GM21447 (cell line): ENCODE data around the gene HLCS.
"Not testable (repeated sequence)": the region's sequence is repeated elsewhere in the genome, so short reads cannot be mapped to it uniquely, and the experiment has no call there.

ENCODE experiments used
- ATAC-seq: cut with Tn5 transposase; IDR thresholded peaks from one replicate; pipeline ENCODE4 v1.9.1; 2021; ENCODE audit not compliant: unreplicated experiment

The HLCS gene

DNA sequence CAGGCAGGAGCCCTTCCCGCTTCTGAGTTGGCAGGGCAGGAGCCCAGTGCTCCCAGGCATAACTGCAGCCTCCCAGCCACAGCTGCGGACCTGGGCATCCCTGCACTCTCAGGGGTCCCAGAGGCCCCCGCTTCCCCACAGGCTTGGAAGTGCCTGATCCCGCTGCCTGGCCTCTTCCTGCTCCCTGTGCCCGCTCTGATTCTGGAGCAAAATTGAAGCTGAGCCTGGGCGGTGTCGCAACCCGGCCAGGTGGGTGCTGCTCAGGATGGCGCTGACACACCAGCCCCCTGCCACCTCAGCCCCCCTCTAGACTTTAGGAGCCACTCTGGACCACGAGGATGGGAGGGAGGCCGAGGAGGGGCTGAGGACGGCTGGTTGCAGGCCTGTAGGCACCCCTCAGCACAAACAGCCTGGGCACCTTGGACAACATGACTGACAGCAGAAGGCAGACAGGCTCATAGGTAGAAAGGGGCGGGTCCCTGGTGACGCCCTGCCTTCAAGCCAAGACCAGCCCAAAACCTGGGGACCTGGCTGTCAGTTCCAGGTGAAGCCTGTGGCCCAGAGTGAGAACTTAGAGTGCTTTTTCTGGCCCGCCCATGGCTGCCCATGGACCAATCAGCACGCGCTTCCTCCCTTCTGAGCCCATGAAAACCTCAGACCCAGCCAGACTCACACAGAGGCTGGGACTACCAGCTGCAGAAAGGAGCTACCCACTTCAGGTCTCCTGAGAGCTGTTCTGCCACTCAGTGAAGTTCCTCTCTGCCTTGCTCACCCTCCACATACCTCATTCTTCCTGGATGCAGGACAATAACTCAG lies 7.2 kb downstream of the HLCS start:
- no peak for ATAC-seq

DNA sequence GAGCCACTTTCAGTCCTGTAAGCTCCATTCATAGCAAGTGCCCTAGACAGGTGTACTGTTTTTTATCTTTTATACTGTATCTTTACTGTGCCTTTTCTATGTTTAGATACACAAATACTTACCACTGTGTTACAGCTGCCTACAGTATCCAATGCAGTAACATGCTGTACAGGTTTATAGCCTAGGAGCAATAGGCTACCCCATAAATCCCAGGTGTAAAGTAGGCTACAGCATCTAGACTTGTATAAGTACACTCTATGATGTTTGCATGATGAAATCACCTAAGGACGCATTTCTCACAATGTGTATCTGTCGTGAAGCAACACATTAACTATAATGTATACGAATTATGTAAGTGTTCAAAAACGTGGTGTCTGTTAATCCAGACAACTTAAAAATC lies 10.7 kb downstream of the HLCS start:
- ATAC-seq = no peak

DNA sequence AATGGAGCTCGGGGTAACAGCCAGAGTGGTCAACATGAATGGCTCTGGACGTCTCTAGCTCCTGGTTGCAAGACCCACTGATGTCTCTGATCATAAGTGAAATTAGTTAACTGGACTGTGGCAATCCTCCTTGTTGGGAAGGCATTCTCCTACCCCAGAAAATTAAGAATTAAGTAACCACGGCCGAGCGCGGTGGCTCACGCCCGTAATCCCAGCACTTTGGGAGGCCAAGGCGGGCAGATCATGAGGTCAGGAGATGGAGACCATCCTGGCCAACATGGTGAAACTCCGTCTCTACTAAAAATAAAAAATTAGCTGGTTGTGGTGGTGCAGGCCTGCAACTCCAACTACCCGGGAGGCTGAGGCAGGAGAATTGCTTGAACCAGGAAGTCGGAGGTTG lies 14.1 kb downstream of the HLCS start:
- not testable (repeated sequence) for ATAC-seq

DNA sequence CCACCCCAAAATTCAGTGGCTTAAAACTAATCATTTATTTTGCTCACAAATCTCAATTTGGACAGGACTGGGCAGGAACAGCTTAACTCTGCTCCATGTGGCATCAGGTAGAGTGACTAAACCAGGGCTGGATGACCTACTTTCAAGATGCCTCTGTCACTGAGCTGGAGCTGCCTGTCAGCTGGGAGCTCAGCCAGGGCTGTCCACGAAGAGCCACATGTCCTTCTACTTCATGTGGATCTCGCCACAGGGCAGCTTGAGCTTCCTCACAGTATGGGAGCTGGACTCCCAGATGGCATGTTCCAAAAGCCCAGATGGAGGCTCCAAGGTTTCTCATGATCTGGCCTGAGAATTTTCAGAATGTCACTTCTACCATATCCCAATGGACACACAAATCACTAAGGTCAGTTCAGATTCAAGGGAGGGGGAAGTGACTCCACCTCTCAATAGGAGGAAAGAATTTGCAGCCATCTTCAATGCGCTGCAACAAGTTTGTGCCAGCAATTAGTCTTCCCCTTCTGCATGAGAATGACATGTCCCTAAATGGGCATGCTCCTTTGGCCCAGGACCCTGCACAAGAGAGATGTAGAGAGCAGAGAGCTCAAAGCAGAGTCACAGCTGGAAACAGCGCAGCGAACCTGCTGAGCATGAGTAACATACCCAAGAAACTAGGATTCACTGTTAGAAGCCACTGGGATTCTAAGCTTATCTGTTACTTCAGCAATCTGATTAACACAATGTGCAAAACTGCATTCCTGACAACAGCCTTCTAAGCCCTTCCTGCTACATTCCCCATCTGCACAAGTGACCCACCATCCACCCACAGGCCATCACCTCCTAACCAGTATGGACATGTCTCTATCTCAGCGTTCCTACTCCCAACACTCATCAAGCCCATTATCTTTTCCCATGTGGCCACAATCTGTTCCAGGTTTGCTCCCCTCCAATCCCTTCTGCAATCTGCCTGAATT lies 17.0 kb downstream of the HLCS start:
- no peak for ATAC-seq

DNA sequence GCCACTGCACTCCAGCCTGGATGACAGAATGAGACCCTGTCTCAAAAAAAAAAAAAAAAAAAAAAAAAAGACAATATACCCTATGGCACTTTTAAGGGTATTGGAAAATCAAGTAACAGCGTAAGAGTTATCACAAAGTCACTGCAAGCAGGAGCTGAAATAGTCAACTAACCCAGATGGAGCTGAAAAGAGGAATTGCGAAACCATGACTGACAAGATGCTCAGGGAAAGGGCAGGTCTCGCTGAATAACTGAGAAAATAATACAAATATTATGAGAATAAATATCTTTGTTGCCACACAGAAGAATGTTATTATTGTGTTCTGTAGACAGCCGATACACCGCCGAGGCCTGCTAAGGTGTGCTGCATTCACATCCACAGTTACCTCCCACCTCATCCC lies 17.8 kb downstream of the HLCS start:
- no peak for ATAC-seq

DNA sequence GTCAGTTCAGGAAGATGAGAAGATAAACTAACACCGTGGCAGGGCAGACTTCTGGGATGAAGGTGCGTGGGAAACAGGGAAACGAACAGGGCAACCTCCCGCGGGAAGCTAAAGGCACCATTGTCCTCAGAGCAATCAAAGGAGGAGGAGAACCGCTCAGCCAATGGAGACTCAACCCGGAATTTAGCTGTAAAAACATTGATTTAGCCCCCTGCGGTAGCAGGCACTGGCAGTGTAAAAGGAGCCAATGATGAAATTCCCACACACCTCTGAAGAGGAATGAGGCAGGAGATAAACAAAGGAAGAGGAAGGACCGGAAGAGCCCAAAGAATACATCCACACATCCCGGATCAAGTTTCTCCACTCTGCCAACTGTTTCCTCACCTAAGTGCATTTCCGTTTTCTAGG lies 19.5 kb downstream of the HLCS start:
- ATAC-seq = no peak

DNA sequence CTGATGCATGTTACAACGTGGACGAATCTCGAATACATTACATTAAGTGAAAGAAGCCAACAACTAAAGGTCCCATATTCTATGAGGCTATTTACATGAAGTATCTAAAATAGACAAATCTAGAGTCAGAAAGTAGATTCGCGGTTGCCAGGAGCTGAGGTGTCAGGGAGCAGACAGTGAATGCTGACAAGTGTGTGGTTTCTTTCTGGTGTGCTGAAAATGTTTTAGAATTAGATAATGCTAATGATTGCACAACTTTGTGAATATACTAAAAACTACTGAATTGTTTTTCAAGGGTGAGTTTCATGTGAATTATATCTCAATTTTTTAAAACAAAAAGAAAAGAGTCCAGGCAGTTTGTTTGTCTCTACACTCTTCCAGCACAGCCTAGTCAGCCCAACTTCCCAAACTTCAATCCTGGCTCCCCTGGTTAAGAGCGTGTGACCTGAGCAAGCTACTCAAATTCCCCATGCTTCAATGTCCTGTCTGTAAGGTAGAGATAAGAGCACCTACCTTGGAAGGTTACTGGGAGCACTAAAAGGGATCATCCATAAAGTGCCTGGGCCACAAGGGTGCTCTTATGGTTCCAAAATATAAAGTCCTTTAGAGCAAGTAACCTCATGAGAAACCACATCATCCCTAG lies 20.9 kb downstream of the HLCS start:
- ATAC-seq = no peak

DNA sequence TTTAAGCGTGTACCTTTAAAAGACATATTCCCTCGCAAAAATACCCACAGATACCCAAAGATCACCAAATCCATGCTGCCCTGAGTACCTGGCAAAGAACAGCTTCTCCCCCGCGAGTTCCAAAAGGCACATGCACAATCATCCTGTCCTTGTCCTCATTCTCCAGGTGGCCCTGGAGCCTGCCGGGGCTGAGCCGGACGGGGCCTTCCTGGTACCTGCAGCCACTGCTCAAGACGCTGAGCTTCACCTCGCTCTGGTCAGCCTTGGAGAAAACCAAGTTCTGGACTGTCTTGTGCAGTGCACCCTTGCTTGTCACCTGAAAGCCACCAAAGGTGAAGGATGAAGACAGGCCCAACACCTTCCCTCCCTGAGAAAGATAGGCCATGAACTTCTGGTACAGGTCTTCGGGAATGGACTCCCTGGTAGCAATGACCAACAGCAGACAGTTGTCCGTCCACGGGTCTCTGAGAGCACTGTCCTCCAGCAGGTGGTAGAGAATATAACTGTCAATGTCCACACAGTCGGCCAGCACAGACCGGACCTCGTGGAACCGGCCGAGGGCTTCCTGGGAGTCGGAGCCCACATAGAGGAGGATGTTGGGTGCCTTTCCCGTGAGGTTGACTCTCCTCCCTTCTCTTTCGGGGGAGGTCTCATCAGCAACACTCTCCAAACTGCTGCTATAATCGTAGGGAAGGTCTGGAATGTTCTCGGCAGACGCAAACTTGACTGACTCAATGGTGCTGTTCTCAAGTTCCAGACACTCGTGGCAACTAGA lies 29.9 kb downstream of the HLCS start:
- no peak for ATAC-seq

DNA sequence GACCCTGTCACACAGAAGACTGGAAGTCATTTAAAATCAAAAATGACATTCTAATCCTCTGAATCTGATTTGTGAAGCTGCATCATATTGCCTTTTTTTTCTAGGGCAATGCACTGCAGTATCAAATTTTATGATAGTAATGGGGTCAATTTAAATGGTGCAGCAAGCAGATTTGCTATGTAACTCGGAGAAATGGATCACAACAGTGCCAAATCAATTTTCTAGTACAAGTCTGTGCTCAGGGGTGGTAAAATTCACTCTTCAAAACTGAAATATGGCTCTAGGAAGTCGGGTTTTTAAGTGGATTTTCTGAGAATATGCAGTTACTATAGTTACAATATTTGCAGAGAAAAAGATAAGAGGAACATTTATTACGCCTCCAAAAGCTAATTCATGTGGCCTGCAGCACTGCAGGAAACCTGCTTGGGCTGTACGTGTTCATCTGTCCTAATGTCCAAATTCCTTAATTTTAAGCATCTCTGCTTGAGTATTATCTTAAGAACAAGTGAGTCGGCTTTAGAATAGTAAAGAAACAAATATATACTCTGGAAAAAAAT lies 31.5 kb downstream of the HLCS start:
- no peak for ATAC-seq

DNA sequence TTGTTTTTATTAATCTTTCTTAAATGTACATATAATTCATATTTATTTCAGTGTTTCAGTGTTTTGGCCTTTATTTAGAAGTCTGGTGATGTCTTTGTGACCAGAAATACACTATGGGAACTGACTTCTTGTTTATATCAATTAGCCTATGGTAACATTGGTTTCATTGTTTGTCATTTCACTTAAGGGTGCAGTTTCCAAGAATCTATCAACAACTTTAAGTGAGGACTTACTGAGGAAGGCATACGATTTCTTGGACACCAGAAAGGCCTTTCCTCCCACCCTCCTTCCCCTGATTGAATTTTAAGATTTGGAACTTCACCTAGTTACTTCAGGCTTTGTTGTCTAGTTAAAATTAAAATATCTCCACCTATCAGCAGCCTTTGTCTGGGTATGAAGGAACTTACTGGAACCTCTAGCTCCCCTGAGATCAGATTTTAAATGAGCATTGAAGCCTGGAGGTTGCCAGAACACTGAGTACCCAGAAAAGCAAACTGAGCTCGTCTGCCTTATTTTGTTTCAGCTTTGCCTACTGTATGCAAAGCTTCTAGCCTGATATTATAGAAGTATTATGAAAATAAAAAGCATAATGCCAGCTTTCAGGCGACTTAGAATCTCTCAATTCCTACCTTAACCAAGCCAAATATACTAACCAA lies 34.2 kb downstream of the HLCS start:
- no peak for ATAC-seq

DNA sequence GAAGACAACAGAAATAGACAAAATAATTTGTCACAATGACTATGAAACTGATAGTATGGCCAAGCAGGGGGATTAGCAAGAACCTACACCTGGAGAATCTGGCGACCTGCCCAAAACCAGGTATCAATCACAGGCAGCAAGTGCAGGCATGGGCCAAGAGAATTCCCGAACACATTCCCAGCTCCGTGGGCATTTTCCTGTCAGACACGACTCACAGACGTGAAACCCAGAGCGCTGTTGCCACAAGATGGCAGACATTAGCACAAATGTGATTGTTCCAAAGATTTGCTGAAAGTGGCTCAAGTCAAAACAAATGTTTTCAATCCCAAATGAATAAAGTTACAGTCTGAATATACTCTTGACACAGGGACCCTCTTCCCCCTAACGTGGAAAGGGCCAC lies 36.8 kb downstream of the HLCS start:
- no peak for ATAC-seq

DNA sequence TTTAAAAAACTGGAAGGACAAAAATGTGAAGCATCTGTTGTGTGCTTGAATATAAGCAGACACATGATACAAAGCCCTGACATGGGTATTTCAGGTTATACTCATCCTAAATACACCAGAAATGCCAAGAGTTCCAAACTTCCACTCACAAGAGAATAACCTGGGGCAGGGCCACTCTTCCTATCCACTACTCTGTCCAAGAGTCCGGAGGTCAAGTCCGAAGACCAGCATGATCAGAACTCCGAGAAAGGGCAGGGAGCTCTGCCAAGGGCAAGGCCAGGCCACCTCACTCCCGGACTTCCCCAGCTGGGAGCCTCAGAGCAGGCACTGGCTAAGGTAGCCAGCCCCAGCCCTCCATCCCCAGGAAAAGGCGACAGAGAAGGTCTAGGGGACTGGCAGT lies 37.5 kb downstream of the HLCS start:
- ATAC-seq = no peak

DNA sequence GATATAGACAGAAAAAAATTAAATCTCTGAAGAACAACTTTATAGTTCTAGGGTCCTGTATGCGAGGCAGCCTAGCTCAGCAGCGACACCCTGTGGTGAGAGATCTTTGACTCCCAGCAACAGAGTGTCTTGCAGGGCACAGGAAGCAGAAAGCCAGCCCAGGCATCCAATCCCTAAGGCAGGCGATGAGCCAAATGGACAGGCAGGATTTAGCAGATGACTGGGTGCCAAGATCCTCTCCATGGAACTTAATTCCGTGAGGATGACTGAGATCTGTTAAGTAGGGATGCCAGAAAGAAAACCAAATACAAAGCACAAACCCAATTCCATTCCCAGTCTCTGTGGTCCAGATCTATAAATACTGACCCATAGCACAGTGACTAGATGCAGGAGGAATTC lies 38.8 kb downstream of the HLCS start:
- ATAC-seq = no peak

DNA sequence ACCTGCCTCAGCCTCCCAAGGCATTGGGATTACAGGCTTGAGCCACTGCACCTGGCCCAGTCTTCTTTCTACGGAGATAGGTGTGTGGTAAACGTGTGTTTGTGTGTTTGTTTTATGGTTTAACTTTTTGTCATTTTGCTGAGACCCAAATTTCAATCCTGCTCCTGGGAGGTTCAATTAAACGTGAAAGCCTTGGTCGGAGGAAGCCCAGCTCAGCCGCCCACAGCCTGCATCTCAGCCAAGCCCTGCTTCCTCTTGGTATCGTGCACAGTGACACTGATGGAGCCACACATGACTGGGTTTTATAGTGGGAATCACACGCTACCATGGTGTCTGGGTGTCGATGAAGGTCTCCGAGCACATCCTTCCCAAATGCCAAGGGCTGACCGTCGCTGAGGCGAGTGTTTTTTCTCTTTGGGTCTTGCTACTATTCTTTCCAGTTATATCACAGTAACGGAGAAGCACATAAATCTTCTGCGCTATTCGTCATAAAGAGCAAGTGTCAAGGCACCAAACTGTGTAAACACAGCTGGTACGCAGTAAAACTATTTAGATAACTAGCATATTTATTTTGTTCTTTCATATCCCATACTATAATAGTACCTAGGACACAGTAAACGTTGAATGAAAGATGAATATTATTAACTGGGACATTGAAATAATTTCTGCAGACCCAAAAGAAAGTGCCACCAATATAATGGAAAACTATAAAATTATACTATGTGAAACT lies 39.3 kb downstream of the HLCS start:
- ATAC-seq = no peak

DNA sequence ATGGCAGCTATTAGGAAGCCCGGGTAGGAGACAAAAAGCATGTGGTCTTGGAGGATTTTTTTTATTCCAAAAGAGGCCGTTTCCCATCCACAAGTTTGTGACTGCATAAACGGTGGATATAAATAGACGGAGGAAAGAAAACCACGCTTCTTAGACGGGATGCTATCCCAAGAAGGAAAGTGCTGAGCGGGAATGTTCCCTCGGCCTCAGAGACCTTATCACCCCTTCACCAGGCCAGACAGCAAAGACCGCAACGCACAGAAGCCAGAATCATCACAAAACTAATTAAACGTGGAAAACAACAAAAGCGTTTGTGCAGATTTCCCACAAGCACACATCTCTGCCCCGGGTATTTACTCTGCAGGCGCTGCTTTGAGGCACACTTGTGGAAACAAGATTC lies 43.2 kb downstream of the HLCS start:
- no peak for ATAC-seq

DNA sequence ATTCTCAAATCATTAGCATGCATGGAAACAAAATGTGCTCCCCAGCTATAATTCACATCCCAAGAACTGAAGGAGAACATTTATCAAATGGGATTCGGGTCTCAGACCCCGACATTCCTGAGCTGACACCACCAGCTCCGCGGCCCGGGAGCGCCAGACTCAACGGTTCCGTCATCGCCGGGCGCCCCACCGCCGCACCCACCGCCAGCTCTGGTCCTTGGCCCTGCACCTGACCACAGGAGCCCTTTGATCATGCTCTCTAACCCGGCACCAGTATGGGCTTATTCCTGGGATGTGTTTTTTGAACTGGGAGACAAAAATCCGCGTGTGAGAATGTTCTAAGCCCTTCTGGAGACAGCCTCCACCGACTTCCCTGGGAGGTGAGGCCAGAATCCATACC lies 43.6 kb downstream of the HLCS start:
- no peak for ATAC-seq

DNA sequence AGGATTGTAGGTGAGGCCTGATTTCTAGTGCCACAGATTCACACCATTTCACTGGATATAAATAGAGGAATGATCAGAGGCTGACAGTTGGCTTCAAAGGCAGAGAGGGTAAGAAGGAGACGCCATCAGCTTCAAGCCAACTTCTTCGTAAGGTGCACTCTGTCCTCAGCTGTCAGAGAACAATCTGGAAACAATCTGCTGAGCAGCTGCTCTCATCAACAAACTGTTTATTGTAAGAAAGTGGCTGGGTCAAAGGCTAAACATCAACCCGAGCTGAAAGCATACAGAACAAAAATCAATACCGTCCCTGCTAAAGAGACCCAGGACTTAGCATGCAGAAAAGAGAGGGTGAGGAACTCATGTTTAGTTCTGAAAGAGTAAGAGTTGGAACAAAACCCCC lies 48.2 kb downstream of the HLCS start:
- ATAC-seq = no peak

DNA sequence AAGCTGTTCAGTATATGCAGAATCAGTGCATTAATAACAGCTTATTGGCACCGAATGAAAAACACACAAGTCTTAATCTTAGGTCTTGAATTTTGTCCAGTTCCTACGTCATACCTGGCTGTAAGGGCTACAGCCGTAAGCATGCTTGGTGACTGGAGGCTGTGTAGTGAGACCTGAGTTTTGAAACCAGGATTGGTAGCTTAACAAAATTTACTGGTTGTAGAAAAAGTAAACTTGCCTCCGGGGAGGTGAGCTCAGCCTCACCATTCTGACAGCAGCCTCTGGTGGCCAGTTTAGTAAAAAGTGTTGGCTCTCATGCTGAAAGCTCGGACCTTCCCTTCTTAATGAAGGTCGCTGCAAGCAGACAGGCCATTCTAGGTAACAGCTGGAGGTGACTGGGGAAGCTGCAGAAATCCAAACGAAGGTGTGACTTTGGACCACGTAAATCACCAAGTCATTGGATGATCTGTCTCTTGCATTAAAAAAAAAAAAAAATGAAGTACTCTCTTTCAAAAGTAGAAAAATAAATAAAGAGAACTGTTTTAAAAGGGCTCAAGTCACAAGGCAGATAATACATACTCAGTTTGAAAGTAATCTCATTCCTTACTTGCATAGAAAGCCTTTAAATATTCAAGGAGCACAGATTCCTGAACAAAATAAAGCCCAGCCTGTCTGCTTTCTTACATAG lies 48.9 kb downstream of the HLCS start:
- ATAC-seq = no peak

DNA sequence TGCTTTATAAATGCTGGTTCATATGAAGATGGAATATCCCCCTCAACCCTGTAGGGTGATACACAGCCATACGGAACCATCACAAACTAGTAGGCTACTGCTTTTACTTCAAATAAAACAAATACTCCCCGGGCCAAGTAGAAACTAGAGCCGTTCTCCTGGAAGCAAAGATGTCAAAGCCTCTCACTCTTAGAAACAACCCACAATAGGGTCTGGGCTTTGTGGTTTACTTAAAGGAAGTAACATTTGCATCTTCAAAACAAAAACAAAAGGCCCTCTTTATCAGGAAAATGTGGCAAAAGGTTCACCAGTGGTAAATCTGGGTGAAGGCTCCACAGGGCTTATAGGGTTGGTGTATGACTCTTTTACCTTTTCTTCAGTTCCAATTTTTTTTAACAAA lies 49.8 kb downstream of the HLCS start:
- no peak for ATAC-seq
